B cell (primary cell): ENCODE measurements around the gene CCDC80.

Experiments
- EZH2 ChIP-seq: IDR thresholded peaks from 2 replicates; pipeline ENCODE4 v1.6.1; 2012; ENCODE audit warnings: borderline replicate concordance, low read depth, mild to moderate bottlenecking, moderate library complexity, low read length; ENCODE audit not compliant: insufficient read depth, poor library complexity, severe bottlenecking
- TF ChIP-seq, protein P1 (sequence below): fragments of 200-600 bp; IDR thresholded peaks from one replicate; pipeline ENCODE4 v1.8.0; 2022; ENCODE audit warnings: antibody characterized with exemption, mild to moderate bottlenecking

DNA sequence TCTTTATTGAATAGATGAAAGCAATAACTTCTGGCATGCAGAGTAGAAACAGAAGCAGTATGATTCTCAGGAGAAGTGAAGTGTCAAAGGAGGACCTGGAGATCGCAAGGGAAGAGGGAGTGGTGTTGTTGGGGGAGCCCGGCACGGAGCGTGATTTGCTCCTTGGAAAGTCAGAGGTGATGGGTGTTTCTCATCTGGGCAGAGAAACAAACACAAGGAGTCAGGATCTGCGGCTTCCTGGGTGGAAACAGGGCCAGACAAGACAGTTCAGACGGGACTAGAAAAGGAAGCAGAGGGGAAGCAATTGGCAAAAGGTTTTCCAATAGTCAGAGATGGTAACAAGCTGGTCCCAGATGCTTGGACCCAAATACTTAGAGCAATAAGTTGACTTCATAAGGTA is 34.4 kb upstream of the CCDC80 start:
- TF ChIP-seq, protein P1, sequence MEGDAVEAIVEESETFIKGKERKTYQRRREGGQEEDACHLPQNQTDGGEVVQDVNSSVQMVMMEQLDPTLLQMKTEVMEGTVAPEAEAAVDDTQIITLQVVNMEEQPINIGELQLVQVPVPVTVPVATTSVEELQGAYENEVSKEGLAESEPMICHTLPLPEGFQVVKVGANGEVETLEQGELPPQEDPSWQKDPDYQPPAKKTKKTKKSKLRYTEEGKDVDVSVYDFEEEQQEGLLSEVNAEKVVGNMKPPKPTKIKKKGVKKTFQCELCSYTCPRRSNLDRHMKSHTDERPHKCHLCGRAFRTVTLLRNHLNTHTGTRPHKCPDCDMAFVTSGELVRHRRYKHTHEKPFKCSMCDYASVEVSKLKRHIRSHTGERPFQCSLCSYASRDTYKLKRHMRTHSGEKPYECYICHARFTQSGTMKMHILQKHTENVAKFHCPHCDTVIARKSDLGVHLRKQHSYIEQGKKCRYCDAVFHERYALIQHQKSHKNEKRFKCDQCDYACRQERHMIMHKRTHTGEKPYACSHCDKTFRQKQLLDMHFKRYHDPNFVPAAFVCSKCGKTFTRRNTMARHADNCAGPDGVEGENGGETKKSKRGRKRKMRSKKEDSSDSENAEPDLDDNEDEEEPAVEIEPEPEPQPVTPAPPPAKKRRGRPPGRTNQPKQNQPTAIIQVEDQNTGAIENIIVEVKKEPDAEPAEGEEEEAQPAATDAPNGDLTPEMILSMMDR = no peak
- no peak for TF ChIP-seq EZH2
